ENCODE measurements around the gene CCDC167. TPM values are rescaled to one million over a fixed set of nuclear protein-coding genes. Genes with fewer than 3 reads are reported as not detected.

Gene CCDC167
- polyA plus RNA-seq, 1 donor from 2014 or later, result 207 TPM

- Histone ChIP-seq H2AFZ (ENCODE audit: low read depth, low read length) (no peak overlapping the region), H3K9me2 (ENCODE audit: insufficient read depth, low read length) (no peaks in the 10 kb centered on the region), H3K9me3 (ENCODE audit: low read length) (no peaks in the 10 kb centered on the region), H3F3A (ENCODE audit: insufficient read depth, low read length, poor library complexity, severe bottlenecking) (no peaks in the 10 kb centered on the region), H3K4me2 (ENCODE audit: low read length) (no peak overlapping the region), H4K20me1 (ENCODE audit: insufficient read depth) (no peaks in the 10 kb centered on the region), H3K36me3 (ENCODE audit: insufficient read depth, low read length) (no peaks in the 10 kb centered on the region), H3K27ac (ENCODE audit: low read length) (no peak overlapping the region), H3K27me3 (ENCODE audit: insufficient read depth, low read depth, low read length) (no peaks in the 10 kb centered on the region), H3K9ac (ENCODE audit: low read length) (no peak overlapping the region), H3K79me2 (replicated peaks; ENCODE audit: insufficient read depth, low read length) (no peaks in the 10 kb centered on the region), H3K4me3 (ENCODE audit: low read length) (no peak overlapping the region)
- TF ChIP-seq SMC3 (conservative IDR thresholded peaks at IDR 0.05; ENCODE audit: poor library complexity) (no peak), TAF1 (IDR thresholded peaks at IDR 0.05; ENCODE audit: low read depth) (no peak), RAD21 (conservative IDR thresholded peaks at IDR 0.05) (no peak), POLR2AphosphoS5 (IDR thresholded peaks at IDR 0.05) (no peak), EP300 (conservative IDR thresholded peaks at IDR 0.05; ENCODE audit: poor library complexity, severe bottlenecking) (no peak), EZH2 (IDR thresholded peaks at IDR 0.05; ENCODE audit: borderline replicate concordance, insufficient read depth, low read length, poor library complexity, severe bottlenecking) (no peak), CTCF (IDR thresholded peaks at IDR 0.05; ENCODE audit: poor library complexity, severe bottlenecking) (no peak), MXI1 (conservative IDR thresholded peaks at IDR 0.05; ENCODE audit: poor library complexity, severe bottlenecking) (no peak)
- TF ChIP-seq, protein P1, sequence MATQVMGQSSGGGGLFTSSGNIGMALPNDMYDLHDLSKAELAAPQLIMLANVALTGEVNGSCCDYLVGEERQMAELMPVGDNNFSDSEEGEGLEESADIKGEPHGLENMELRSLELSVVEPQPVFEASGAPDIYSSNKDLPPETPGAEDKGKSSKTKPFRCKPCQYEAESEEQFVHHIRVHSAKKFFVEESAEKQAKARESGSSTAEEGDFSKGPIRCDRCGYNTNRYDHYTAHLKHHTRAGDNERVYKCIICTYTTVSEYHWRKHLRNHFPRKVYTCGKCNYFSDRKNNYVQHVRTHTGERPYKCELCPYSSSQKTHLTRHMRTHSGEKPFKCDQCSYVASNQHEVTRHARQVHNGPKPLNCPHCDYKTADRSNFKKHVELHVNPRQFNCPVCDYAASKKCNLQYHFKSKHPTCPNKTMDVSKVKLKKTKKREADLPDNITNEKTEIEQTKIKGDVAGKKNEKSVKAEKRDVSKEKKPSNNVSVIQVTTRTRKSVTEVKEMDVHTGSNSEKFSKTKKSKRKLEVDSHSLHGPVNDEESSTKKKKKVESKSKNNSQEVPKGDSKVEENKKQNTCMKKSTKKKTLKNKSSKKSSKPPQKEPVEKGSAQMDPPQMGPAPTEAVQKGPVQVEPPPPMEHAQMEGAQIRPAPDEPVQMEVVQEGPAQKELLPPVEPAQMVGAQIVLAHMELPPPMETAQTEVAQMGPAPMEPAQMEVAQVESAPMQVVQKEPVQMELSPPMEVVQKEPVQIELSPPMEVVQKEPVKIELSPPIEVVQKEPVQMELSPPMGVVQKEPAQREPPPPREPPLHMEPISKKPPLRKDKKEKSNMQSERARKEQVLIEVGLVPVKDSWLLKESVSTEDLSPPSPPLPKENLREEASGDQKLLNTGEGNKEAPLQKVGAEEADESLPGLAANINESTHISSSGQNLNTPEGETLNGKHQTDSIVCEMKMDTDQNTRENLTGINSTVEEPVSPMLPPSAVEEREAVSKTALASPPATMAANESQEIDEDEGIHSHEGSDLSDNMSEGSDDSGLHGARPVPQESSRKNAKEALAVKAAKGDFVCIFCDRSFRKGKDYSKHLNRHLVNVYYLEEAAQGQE (IDR thresholded peaks at IDR 0.05; ENCODE audit: borderline replicate concordance), result no peak
Observed at GRCh38 chr6:37528541-37528940, 28.8 kb upstream of the CCDC167 start.

DNA sequence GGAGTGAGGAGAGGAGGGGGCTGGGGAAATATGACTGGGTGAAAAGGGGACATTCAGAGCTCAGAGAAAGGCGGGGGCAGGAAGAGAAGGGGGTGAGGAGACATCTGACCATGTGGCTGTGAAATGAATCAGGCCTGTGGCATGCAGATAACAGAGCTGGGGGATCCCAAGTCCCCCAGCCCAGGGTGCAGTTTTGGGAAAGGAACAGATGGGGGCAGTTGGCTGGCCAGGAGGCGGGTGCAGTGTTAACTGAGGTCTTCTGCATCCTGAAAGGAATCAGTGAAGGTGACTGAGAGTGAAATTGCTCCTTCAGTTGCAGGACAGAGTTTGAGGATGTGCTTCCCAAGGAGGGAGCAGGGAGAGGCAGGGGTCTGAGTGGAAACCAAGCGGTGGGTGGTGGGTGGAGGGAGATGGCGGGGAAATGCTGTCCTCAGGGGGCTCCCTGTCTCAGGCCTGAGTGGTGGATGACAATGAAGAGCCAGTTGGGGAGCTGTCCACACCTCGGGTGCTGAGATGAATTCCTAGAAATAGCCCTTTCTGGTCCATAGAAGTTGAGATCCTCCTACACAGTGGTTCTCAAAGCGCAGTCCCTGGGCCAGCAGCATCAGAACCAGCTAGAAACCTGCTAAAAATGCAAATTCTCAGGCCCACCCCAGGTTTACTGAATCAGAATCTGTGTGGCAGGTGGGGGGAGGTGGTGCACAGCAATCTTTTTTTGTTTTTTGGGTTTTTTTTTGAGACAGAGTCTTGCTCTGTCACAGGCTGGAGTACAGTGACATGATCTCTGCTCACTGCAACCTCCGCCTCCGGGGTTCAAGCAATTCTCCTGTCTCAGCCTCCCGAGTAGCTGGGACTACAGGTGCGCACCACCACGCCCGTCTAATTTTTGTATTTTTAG is 26.0 kb upstream of the CCDC167 start:
- Histone ChIP-seq H3K4me2 (ENCODE audit: low read length) (no peak overlapping the region), H3K9ac (ENCODE audit: low read length) (no peak overlapping the region), H3K9me2 (ENCODE audit: insufficient read depth, low read length) (no peaks in the 10 kb centered on the region), H3K27ac (ENCODE audit: low read length) (no peak overlapping the region), H3K9me3 (ENCODE audit: low read length) (no peaks in the 10 kb centered on the region), H3K4me3 (ENCODE audit: low read length) (no peak overlapping the region), H3K27me3 (ENCODE audit: insufficient read depth, low read depth, low read length) (no peaks in the 10 kb centered on the region), H2AFZ (ENCODE audit: low read depth, low read length) (no peak overlapping the region), H3F3A (ENCODE audit: insufficient read depth, low read length, poor library complexity, severe bottlenecking) (no peaks in the 10 kb centered on the region), H3K36me3 (ENCODE audit: insufficient read depth, low read length) (no peaks in the 10 kb centered on the region), H3K79me2 (replicated peaks; ENCODE audit: insufficient read depth, low read length) (no peaks in the 10 kb centered on the region), H4K20me1 (ENCODE audit: insufficient read depth) (no peaks in the 10 kb centered on the region)
- TF ChIP-seq TAF1 (IDR thresholded peaks at IDR 0.05; ENCODE audit: low read depth) (no peak), SMC3 (conservative IDR thresholded peaks at IDR 0.05; ENCODE audit: poor library complexity) (no peak), RAD21 (conservative IDR thresholded peaks at IDR 0.05) (no peak), EP300 (conservative IDR thresholded peaks at IDR 0.05; ENCODE audit: poor library complexity, severe bottlenecking) (no peak), CTCF (IDR thresholded peaks at IDR 0.05; ENCODE audit: poor library complexity, severe bottlenecking) (no peak), MXI1 (conservative IDR thresholded peaks at IDR 0.05; ENCODE audit: poor library complexity, severe bottlenecking) (no peak), EZH2 (IDR thresholded peaks at IDR 0.05; ENCODE audit: borderline replicate concordance, insufficient read depth, low read length, poor library complexity, severe bottlenecking) (no peak), POLR2AphosphoS5 (IDR thresholded peaks at IDR 0.05) (no peak)
- TF ChIP-seq, protein P1 (IDR thresholded peaks at IDR 0.05; ENCODE audit: borderline replicate concordance), result no peak

Measured in neural cell (in vitro differentiated cells).